Adipocyte (in vitro differentiated cells): ENCODE measurements around the gene RPS6KA6.
A peak's percentile ranks its signal among the peaks of the same experiment; 100 is the strongest.

Experiments used
- DNase-seq: peaks from one replicate; pipeline ENCODE4 v3.0.0-alpha.2; 2015; ENCODE audit warnings: low read depth
- H3K27me3 ChIP-seq: replicated peaks from 2 replicates; pipeline ENCODE4 v1.7.0; 2013; ENCODE audit warnings: mild to moderate bottlenecking, low read length, moderate library complexity; ENCODE audit not compliant: control insufficient read depth, insufficient read depth
- H3K36me3 ChIP-seq: 2 replicates; pipeline ENCODE4 v1.7.0; 2013; ENCODE audit warnings: low read length, mild to moderate bottlenecking, moderate library complexity; ENCODE audit not compliant: control insufficient read depth, insufficient read depth, severe bottlenecking
- H3K4me1 ChIP-seq: 2 replicates; pipeline ENCODE4 v1.7.0; 2013; ENCODE audit warnings: mild to moderate bottlenecking, low read length, moderate library complexity; ENCODE audit not compliant: control insufficient read depth, insufficient read depth
- H3K4me3 ChIP-seq: 2 replicates; pipeline ENCODE4 v1.7.0; 2013; ENCODE audit warnings: mild to moderate bottlenecking, low read length, moderate library complexity
- H3K9ac ChIP-seq: 2 replicates; pipeline ENCODE4 v1.7.0; 2013; ENCODE audit warnings: mild to moderate bottlenecking, low read length, moderate library complexity
- H3K9me3 ChIP-seq: 2 replicates; pipeline ENCODE4 v1.7.0; 2013; ENCODE audit warnings: mild to moderate bottlenecking, low read length, moderate library complexity; ENCODE audit not compliant: control insufficient read depth

The RPS6KA6 gene

DNA sequence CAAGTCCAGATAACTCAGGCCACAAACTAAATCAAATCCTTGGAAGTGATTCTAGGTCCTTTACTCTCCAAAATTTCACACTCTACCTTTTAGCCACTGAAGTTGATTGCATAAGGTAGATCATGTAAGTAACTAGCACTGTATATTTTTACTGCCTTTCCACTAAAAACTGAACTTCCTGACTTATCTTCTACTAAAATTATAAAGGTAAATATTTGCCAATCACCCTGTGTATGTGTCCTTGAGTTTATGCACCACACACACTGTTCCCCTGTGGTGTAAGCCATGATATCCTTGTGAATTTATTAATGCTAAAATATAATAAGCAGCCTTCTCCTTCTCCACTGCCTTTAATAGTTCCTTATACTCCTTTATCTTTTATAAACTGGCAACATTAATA is 25.6 kb downstream of the RPS6KA6 start:
- Histone ChIP-seq H3K4me3 (no peak overlapping the region), H3K36me3 (no peaks in the 10 kb centered on the region), H3K4me1 (peaks cover 10% of the 10 kb centered on the region), H3K9me3 (no peaks in the 10 kb centered on the region), H3K27me3 (no peaks in the 10 kb centered on the region), H3K9ac (no peak overlapping the region)
- DNase-seq: no peak

- H3K9me3 ChIP-seq: no peaks in the 10 kb centered on the region
- DNase-seq: no peak
- no peak overlapping the region for H3K4me3 ChIP-seq
- H3K4me1 ChIP-seq: peaks cover 13% of the 10 kb centered on the region
- H3K9ac ChIP-seq: no peak overlapping the region
- H3K36me3 ChIP-seq: no peaks in the 10 kb centered on the region
- H3K27me3 ChIP-seq: no peaks in the 10 kb centered on the region
Observed at GRCh38 chrX:84161641-84162040, 26.4 kb downstream of the RPS6KA6 start.

GRCh38 chrX:84160736-84161135 is 27.3 kb downstream of the RPS6KA6 start:
- Histone ChIP-seq H3K9me3 (no peaks in the 10 kb centered on the region), H3K9ac (no peak overlapping the region), H3K27me3 (no peaks in the 10 kb centered on the region), H3K4me3 (no peak overlapping the region), H3K4me1 (peaks cover 16% of the 10 kb centered on the region), H3K36me3 (no peaks in the 10 kb centered on the region)
- no peak for DNase-seq

DNA sequence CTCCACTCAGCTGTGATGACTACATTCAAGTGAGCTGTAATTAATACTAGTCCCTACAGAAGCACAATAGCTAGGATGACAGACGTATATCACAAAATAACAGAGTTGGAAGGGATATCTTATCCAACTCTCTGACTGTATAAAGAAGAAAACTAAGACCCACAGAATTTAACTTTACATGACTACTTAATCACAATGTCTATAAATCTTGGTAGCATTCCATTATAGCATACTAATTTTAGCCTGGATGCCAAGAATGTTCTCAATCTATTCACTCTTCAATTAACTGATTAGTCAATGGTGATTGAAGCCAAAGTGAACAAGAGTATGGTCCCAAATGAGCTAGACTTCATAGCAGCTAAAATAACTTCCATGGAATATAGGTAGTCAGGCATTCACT is 31.2 kb downstream of the RPS6KA6 start:
- Histone ChIP-seq H3K4me1 (peaks cover 8% of the 10 kb centered on the region), H3K36me3 (no peaks in the 10 kb centered on the region), H3K4me3 (no peak overlapping the region), H3K27me3 (no peaks in the 10 kb centered on the region), H3K9ac (no peak overlapping the region), H3K9me3 (no peaks in the 10 kb centered on the region)
- no peak for DNase-seq

DNA sequence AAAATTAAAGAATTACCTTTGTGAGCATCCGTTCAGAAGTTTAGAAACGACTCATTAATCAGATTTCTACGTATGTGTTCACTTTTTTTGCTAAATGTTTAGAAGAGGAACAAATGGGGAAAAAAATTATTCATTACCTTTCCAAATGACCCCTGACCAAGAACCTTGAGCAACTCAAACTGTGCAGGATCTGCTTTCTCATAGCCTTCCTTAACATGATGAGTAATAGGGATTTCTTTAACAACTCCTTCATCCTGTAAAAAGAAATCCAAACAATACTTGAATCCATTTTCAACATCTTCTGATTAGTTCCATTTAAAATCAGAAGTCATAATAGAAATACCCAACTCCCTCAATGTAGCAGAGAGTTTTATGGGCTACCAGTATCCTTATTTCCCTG is 32.1 kb downstream of the RPS6KA6 start:
- no peak overlapping the region for H3K9ac ChIP-seq
- peak; percentile 42 for DNase-seq
- H3K27me3 ChIP-seq: no peaks in the 10 kb centered on the region
- H3K9me3 ChIP-seq: no peaks in the 10 kb centered on the region
- peaks cover 8% of the 10 kb centered on the region for H3K4me1 ChIP-seq
- no peak overlapping the region for H3K4me3 ChIP-seq
- no peaks in the 10 kb centered on the region for H3K36me3 ChIP-seq

- no peaks in the 10 kb centered on the region for H3K36me3 ChIP-seq
- H3K9ac ChIP-seq: no peak overlapping the region
- peaks cover 8% of the 10 kb centered on the region for H3K4me1 ChIP-seq
- H3K9me3 ChIP-seq: peaks cover 6% of the 10 kb centered on the region
- no peak overlapping the region for H3K4me3 ChIP-seq
- H3K27me3 ChIP-seq: no peaks in the 10 kb centered on the region
- DNase-seq: no peak
Observed at GRCh38 chrX:84153538-84153937, 34.5 kb downstream of the RPS6KA6 start.

DNA sequence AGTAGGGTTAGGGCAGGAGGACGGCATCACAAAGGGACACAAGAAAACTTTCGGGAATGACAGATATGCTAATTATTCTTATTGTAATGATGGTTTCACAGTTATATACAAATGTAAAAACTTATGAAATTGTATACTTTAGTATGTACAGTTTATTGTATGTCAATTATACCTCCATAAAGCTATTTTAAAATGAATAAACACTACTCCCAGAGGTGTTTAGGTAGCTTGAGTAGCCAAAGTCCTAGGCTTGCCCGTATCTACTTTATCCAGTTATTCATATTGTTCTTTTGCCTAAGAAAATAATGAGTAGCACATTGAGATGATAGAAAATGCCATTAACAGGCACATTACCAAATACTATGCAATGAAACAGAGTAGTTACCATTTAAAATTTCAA is 43.0 kb downstream of the RPS6KA6 start:
- peaks cover 20% of the 10 kb centered on the region for H3K9me3 ChIP-seq
- H3K4me3 ChIP-seq: no peak overlapping the region
- no peak overlapping the region for H3K9ac ChIP-seq
- no peak for DNase-seq
- no peaks in the 10 kb centered on the region for H3K36me3 ChIP-seq
- no peaks in the 10 kb centered on the region for H3K27me3 ChIP-seq
- no peaks in the 10 kb centered on the region for H3K4me1 ChIP-seq

GRCh38 chrX:84144281-84144680 is 43.7 kb downstream of the RPS6KA6 start:
- DNase-seq: no peak
- H3K4me3 ChIP-seq: no peak overlapping the region
- H3K4me1 ChIP-seq: no peaks in the 10 kb centered on the region
- peaks cover 15% of the 10 kb centered on the region for H3K9me3 ChIP-seq
- H3K36me3 ChIP-seq: no peaks in the 10 kb centered on the region
- no peak overlapping the region for H3K9ac ChIP-seq
- H3K27me3 ChIP-seq: no peaks in the 10 kb centered on the region

GRCh38 chrX:84133023-84133422 is 55.0 kb downstream of the RPS6KA6 start:
- Histone ChIP-seq H3K9ac (no peak overlapping the region), H3K4me3 (no peak overlapping the region), H3K4me1 (no peaks in the 10 kb centered on the region), H3K9me3 (no peaks in the 10 kb centered on the region), H3K36me3 (no peaks in the 10 kb centered on the region), H3K27me3 (no peaks in the 10 kb centered on the region)
- DNase-seq: peak; percentile 10

DNA sequence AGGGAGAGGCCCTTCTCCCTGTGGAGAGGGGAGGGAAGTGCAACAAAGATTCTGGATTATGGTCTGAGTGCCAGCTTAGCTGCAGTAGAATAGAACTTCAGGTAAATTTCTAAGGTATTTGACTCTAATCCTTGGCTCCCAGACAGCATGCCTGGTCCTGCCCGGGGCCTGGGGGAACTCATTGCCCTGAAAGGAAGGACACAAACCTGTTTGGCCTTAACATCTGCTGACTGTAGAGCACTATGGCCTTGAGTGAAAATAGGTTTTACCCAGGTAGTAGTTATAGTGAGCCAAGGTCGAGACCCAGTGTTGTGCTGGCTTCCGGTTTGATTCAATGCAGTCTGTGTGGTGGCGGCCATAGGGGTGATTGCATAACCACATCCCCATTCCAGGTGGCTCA is 64.4 kb downstream of the RPS6KA6 start:
- no peak for DNase-seq
- Histone ChIP-seq H3K4me1 (no peaks in the 10 kb centered on the region), H3K27me3 (no peaks in the 10 kb centered on the region), H3K36me3 (no peaks in the 10 kb centered on the region), H3K9me3 (no peaks in the 10 kb centered on the region), H3K9ac (no peak overlapping the region), H3K4me3 (no peak overlapping the region)

GRCh38 chrX:84118769-84119168 is 69.2 kb downstream of the RPS6KA6 start:
- Histone ChIP-seq H3K9me3 (peaks cover 3% of the 10 kb centered on the region), H3K9ac (no peak overlapping the region), H3K27me3 (no peaks in the 10 kb centered on the region), H3K4me1 (no peaks in the 10 kb centered on the region), H3K36me3 (no peaks in the 10 kb centered on the region), H3K4me3 (no peak overlapping the region)
- no peak for DNase-seq

DNA sequence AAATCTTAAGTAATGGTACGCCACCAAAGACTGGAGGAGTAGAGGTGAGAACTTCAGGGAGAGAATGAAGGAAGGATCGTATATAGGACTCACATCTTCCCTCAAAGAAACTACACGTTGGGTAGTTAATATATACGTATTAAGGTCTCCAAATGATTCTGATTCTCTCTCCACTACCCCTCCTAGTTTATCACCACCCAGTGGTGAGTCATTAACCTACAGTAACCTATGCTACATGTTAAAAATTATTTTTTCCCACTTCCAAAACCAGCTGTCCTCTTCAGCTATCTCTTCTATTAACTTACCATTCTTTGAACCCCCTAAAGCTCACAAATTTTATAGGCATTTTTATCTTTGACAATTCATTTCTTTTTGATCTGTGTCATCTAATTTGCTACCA is 69.7 kb downstream of the RPS6KA6 start:
- Histone ChIP-seq H3K27me3 (no peaks in the 10 kb centered on the region), H3K4me1 (no peaks in the 10 kb centered on the region), H3K36me3 (no peaks in the 10 kb centered on the region), H3K9me3 (peaks cover 5% of the 10 kb centered on the region), H3K4me3 (no peak overlapping the region), H3K9ac (no peak overlapping the region)
- DNase-seq: no peak
